ENCODE results near the gene APBA1.

APBA1 gene

DNA sequence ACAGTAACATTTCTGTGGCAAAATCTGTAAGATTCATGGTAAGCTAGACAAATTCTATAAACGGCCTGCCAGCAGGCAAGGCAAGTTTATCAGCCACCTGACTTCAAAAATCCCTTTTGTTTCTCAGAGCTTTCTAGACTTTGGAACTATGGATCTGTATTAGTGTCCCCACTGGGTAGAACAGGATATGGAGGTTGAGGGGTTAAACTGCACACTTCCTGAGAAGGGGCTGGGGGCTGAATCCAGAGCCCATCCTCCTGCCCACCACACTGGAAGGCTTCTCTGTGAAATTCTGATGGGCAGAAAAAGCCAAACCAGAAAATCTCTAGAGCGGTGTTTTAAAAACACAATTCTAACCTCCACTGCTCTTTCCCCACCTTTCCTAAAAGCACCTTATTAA is 218.4 kb downstream of the APBA1 start:
- ATAC-seq, result no peak
- no peak for TF ChIP-seq PPARA (CRISPR knock-in tag; IDR thresholded peaks at IDR 0.05; ENCODE audit: borderline replicate concordance)
- TF ChIP-seq, protein P1, sequence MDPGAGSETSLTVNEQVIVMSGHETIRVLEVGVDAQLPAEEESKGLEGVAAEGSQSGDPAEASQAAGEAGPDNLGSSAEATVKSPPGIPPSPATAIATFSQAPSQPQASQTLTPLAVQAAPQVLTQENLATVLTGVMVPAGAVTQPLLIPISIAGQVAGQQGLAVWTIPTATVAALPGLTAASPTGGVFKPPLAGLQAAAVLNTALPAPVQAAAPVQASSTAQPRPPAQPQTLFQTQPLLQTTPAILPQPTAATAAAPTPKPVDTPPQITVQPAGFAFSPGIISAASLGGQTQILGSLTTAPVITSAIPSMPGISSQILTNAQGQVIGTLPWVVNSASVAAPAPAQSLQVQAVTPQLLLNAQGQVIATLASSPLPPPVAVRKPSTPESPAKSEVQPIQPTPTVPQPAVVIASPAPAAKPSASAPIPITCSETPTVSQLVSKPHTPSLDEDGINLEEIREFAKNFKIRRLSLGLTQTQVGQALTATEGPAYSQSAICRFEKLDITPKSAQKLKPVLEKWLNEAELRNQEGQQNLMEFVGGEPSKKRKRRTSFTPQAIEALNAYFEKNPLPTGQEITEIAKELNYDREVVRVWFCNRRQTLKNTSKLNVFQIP (CRISPR knock-in tag; IDR thresholded peaks at IDR 0.05; ENCODE audit: borderline replicate concordance, low read depth), result no peak
- TF ChIP-seq SNAI2 (CRISPR knock-in tag; IDR thresholded peaks at IDR 0.05), result no peak
- TF ChIP-seq OSR1 (CRISPR knock-in tag; IDR thresholded peaks at IDR 0.05), result no peak
- no peak for TF ChIP-seq ISL1 (CRISPR knock-in tag; IDR thresholded peaks at IDR 0.05)
- TF ChIP-seq RARB (CRISPR knock-in tag; IDR thresholded peaks at IDR 0.05), result no peak
- no peak for TF ChIP-seq TOX (CRISPR knock-in tag; IDR thresholded peaks at IDR 0.05; ENCODE audit: borderline replicate concordance)
- TF ChIP-seq CSDC2 (CRISPR knock-in tag; IDR thresholded peaks at IDR 0.05), result no peak
- TF ChIP-seq, protein P2, sequence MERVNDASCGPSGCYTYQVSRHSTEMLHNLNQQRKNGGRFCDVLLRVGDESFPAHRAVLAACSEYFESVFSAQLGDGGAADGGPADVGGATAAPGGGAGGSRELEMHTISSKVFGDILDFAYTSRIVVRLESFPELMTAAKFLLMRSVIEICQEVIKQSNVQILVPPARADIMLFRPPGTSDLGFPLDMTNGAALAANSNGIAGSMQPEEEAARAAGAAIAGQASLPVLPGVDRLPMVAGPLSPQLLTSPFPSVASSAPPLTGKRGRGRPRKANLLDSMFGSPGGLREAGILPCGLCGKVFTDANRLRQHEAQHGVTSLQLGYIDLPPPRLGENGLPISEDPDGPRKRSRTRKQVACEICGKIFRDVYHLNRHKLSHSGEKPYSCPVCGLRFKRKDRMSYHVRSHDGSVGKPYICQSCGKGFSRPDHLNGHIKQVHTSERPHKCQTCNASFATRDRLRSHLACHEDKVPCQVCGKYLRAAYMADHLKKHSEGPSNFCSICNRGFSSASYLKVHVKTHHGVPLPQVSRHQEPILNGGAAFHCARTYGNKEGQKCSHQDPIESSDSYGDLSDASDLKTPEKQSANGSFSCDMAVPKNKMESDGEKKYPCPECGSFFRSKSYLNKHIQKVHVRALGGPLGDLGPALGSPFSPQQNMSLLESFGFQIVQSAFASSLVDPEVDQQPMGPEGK (CRISPR knock-in tag; IDR thresholded peaks at IDR 0.05; ENCODE audit: borderline replicate concordance), result no peak
- no peak for TF ChIP-seq ZFP3 (CRISPR knock-in tag; IDR thresholded peaks at IDR 0.05)
- TF ChIP-seq ZC3H10 (CRISPR knock-in tag; IDR thresholded peaks at IDR 0.05), result no peak
- no peak for TF ChIP-seq ZFP30 (CRISPR knock-in tag; IDR thresholded peaks at IDR 0.05)
- no peak for TF ChIP-seq BACH2 (CRISPR knock-in tag; IDR thresholded peaks at IDR 0.05; ENCODE audit: borderline replicate concordance)
- TF ChIP-seq GLIS3 (CRISPR knock-in tag; IDR thresholded peaks at IDR 0.05), result no peak
- TF ChIP-seq, protein P3, sequence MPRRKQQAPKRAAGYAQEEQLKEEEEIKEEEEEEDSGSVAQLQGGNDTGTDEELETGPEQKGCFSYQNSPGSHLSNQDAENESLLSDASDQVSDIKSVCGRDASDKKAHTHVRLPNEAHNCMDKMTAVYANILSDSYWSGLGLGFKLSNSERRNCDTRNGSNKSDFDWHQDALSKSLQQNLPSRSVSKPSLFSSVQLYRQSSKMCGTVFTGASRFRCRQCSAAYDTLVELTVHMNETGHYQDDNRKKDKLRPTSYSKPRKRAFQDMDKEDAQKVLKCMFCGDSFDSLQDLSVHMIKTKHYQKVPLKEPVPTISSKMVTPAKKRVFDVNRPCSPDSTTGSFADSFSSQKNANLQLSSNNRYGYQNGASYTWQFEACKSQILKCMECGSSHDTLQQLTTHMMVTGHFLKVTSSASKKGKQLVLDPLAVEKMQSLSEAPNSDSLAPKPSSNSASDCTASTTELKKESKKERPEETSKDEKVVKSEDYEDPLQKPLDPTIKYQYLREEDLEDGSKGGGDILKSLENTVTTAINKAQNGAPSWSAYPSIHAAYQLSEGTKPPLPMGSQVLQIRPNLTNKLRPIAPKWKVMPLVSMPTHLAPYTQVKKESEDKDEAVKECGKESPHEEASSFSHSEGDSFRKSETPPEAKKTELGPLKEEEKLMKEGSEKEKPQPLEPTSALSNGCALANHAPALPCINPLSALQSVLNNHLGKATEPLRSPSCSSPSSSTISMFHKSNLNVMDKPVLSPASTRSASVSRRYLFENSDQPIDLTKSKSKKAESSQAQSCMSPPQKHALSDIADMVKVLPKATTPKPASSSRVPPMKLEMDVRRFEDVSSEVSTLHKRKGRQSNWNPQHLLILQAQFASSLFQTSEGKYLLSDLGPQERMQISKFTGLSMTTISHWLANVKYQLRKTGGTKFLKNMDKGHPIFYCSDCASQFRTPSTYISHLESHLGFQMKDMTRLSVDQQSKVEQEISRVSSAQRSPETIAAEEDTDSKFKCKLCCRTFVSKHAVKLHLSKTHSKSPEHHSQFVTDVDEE (CRISPR knock-in tag; IDR thresholded peaks at IDR 0.05), result no peak
- TF ChIP-seq ZNF565 (CRISPR knock-in tag; conservative IDR thresholded peaks at IDR 0.05; ENCODE audit: low read depth), result no peak
- TF ChIP-seq, protein P4, sequence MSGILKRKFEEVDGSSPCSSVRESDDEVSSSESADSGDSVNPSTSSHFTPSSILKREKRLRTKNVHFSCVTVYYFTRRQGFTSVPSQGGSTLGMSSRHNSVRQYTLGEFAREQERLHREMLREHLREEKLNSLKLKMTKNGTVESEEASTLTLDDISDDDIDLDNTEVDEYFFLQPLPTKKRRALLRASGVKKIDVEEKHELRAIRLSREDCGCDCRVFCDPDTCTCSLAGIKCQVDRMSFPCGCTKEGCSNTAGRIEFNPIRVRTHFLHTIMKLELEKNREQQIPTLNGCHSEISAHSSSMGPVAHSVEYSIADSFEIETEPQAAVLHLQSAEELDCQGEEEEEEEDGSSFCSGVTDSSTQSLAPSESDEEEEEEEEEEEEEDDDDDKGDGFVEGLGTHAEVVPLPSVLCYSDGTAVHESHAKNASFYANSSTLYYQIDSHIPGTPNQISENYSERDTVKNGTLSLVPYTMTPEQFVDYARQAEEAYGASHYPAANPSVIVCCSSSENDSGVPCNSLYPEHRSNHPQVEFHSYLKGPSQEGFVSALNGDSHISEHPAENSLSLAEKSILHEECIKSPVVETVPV (CRISPR knock-in tag; IDR thresholded peaks at IDR 0.05), result no peak

DNA sequence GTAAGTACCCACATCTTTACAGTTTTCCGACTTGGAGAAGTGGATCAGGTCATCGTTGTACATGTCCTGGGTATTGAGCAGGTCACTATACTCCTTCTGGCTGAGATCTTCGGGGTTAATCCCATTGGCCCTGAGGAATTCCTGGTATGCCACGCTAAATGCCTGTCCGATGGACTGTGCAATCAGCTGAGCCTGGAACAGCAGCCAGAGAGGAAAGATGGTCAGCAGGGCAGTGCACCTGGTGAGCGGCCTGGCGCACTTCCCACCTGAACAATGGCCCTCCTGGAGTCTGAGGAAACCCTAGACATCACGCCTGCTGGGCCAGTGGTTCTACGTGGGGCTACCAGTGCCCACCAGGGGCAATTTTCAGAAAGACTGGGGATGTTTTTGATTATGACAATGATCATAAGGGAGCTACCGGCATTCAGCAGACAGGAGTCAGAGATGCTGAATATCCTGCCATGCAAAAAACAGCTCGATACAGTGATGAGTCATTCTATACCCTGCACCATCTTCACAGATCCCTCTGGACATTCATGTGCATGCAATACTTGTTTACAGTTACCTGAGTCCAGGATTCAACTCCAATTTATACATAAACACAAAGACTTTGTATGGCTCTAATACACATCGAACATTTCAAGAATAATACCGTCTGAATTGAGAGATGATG is 219.9 kb downstream of the APBA1 start:
- no peak for TF ChIP-seq BACH2 (CRISPR knock-in tag; IDR thresholded peaks at IDR 0.05; ENCODE audit: borderline replicate concordance)
- ATAC-seq, result no peak

DNA sequence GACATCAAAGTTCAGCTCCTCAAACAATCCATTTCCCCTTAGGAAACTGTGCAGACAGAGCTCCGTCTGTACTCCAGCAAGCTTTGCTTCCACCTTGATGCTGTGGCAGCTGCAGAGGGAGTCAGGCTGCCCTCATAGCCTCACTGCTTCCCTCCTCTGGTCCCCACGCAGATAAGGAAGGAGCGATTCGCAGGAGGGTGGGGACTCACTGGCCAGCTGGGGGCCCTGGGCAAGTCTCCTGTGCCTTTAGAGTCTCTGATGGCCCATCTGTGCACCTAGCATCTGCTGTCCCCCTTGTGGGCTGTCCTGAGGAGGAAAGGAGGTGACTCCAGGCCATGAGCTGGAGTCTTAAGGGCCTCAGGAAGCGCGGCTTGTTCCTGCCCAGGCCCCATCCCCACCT is 225.7 kb downstream of the APBA1 start:
- TF ChIP-seq SNAI2 (CRISPR knock-in tag; IDR thresholded peaks at IDR 0.05) (no peak), ZC3H10 (CRISPR knock-in tag; IDR thresholded peaks at IDR 0.05) (no peak), ZFP30 (CRISPR knock-in tag; IDR thresholded peaks at IDR 0.05) (no peak), ARNTL (CRISPR knock-in tag; IDR thresholded peaks at IDR 0.05; ENCODE audit: borderline replicate concordance, low read depth) (no peak)
- TF ChIP-seq, protein P2 (CRISPR knock-in tag; IDR thresholded peaks at IDR 0.05; ENCODE audit: borderline replicate concordance), result no peak
- ATAC-seq, result no peak

DNA sequence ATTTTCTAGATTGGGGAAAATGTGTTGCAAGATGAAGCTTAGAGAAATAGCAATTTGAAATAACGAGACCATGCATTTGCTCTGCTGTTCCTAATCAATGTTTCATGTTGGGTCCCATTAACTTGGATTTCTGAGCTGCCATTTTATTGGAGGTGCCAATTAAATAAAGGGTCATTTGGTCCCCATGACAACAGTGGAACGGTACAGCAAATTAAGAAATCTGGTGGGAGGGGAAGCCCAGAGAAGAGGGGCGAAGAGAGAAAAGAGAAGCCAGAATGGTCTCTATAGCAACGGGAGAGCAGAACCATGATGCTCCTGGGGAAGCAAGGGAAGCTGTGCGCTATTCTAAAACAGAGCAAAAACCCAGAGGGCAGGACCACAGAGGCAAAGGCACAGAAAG is 226.9 kb downstream of the APBA1 start:
- no peak for ATAC-seq
- TF ChIP-seq ARNTL (CRISPR knock-in tag; IDR thresholded peaks at IDR 0.05; ENCODE audit: borderline replicate concordance, low read depth) (no peak), CSDC2 (CRISPR knock-in tag; IDR thresholded peaks at IDR 0.05) (no peak)

Measured in SK-N-SH treated with all-trans-retinoic acid at 6 μM for 48 hours (cell line).